ENCODE results near the gene COL3A1.

COL3A1 gene

GRCh38 chr2:189056200-189057106 is 82.3 kb downstream of the COL3A1 start:
- DNase-seq: no peak
- intact Hi-C loops (cut with DNase I): no loop called here

DNA sequence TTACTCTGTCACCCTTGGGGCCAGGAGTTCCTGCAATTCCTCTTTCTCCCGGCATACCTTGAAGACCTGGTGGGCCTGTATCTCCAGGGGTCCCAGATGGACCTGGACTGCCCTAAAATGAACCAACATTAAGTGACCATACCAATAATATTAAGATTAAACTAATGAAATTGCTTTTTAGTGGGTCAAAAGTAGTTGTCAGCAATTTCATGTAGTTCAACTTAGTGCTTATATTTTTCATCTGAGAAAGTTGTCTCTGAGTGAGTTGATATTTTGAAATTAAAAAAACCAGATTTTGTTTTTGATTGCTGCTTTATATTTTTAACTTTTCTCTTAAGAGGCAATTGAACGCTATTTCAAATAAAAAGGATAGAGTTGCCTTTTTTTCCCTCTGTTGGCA is 83.1 kb downstream of the COL3A1 start:
- intact Hi-C loops (cut with DNase I): no loop called here
- no peak for DNase-seq

DNA sequence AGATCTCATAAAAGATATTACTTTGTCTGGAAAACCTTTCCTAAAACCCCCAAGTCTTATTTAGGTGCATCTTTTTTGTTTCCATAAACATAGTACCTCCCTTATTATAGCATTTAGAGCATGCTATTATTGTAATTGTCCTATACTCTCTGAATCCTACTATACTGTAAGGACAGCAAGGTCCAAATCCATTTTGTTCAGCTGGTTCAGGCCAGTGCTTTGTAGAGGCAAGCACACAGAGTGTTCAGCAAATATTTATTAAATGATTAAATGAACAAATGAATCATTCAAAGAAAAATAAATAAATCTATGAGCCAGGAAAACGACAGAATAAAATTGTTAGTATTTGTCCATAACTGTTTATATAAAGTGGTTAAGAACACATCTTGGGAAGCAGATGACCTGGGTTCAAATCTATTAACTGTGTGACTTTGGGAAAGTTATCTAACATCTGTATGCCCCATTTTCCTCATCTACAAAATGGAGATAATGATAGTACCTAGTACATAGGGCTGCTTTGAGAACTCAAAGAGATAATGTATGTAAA is 86.0 kb downstream of the COL3A1 start:
- intact Hi-C loops (cut with DNase I): no loop called here
- DNase-seq: no peak
